Activated T-helper 1 cell treated with Interleukin-2 at 50 U/mL for 16 hours (primary cell): ENCODE measurements around the gene DYRK1A.

Experiments
- DNase-seq: peaks from one replicate; pipeline ENCODE4 v3.0.0-alpha.2; 2020; ENCODE audit warnings: low read depth

The DYRK1A gene

GRCh38 chr21:37365517-37366481, 774 bp upstream of the DYRK1A start:
- no peak for DNase-seq

- peak; percentile 13 for DNase-seq
Observed at GRCh38 chr21:37367336-37367702, 746 bp downstream of the DYRK1A start.

- peak; percentile 7 for DNase-seq
Observed at GRCh38 chr21:37367703-37368540, 1.3 kb downstream of the DYRK1A start.

- no peak for DNase-seq
Observed at GRCh38 chr21:37368541-37369279, 2.1 kb downstream of the DYRK1A start.

- DNase-seq, result no peak
Observed at GRCh38 chr21:37369307-37369854, 2.8 kb downstream of the DYRK1A start.

- no peak for DNase-seq
Observed at GRCh38 chr21:37370152-37371040, 3.8 kb downstream of the DYRK1A start.

- DNase-seq, result no peak
Observed at GRCh38 chr21:37371041-37371397, 4.4 kb downstream of the DYRK1A start.

- DNase-seq, result no peak
Observed at GRCh38 chr21:37372127-37372731, 5.7 kb downstream of the DYRK1A start.

- DNase-seq, result no peak
Observed at GRCh38 chr21:37372951-37373350, 6.4 kb downstream of the DYRK1A start.

- no peak for DNase-seq
Observed at GRCh38 chr21:37373539-37373938, 7.0 kb downstream of the DYRK1A start.

GRCh38 chr21:37374027-37374426, 7.5 kb downstream of the DYRK1A start:
- no peak for DNase-seq

- DNase-seq, result no peak
Observed at GRCh38 chr21:37375866-37376574, 9.4 kb downstream of the DYRK1A start.

GRCh38 chr21:37378700-37379139, 12.1 kb downstream of the DYRK1A start:
- DNase-seq, result no peak

- no peak for DNase-seq
Observed at GRCh38 chr21:37380349-37381323, 14.1 kb downstream of the DYRK1A start.

GRCh38 chr21:37381883-37382585, 15.5 kb downstream of the DYRK1A start:
- DNase-seq, result no peak

GRCh38 chr21:37383086-37383485, 16.5 kb downstream of the DYRK1A start:
- no peak for DNase-seq

- no peak for DNase-seq
Observed at GRCh38 chr21:37383784-37384311, 17.3 kb downstream of the DYRK1A start.

GRCh38 chr21:37384416-37384815, 17.8 kb downstream of the DYRK1A start:
- no peak for DNase-seq
